HG03175 (cell line): Measurements from ENCODE around the gene SMARCE1.

Experiments
- ATAC-seq: cut with Tn5 transposase; IDR thresholded peaks from one replicate; pipeline ENCODE4 v1.9.1; 2021; ENCODE audit warnings: mild to moderate bottlenecking, moderate library complexity; ENCODE audit not compliant: unreplicated experiment

The SMARCE1 gene

DNA sequence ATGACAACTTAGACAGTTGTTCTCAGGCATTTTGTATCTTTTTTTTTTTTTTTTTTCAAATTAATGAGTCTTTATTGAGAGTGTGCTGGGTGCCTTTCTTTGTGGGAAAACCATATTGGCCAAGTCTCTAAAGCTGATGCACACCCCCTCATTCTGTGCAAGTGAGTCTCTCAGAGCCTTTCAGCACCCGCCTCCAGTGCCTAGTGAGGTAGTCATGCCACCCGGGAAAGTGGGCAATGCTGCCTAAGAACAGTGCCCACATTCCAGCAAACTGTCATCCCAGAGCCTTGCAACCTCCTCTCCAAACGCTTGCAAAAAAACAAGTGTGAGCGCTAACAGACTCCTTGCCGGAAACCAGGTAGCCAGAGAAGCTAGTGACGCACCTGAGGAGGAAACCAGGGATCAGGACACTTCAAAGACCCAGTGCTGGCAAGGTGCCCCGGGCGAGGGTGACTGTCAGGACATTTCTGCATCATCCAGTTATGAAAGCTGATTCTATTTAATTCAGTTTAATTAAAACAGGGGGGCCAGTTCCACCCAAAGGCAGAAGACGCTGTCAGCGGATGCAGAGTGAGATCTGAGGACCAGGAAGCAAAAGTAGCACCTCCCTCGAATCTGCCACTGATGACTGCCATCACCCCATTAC, 34.9 kb downstream of the SMARCE1 start:
- no peak for ATAC-seq

DNA sequence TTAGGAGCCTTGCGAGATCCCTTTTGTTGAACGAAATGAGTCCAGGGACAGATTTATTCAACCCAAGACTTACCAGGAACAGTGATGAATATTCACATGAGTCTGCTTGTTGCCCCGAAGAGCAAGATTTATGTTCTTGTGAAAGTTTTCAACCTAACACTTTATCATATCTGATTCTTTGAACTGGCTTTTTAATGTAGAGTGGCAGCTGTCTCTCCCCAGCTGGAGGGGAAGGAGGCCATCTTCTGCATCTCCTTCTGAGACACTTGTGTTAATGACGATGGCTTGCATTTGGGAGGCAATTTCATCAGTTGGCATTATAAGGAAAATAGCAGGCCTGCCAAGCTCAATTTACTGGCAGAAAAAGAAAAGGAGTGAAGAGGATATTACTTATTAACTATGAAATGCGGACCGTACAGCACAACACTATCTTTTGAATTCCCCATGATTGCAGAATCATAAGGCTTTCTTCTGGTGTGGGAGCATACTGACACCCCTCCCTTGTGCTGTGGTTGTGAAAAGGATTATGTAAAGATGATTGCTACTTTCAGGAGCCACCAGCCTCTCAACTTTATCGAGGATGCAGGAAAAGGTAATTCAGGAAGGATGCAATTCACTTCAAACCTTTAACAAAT, 35.7 kb downstream of the SMARCE1 start:
- no peak for ATAC-seq

DNA sequence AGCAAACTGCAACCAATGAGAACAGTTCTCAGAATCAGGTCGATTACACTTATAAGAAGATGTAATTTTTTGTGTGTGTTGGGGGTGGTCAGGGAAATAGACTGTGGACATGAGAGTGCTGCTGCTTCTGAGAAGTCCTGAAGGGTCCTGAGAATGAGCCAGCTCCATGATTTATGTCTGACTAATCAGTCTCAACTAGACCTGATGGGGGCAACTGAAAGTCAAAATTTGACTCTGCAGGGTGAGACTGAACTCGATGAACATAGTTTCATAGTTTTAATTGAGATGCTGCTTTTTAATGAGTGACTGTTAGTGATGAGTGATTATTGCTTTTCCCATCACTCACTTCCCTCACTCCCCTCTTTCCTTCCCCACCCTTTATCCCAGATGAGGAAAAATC, 37.3 kb downstream of the SMARCE1 start:
- no peak for ATAC-seq

DNA sequence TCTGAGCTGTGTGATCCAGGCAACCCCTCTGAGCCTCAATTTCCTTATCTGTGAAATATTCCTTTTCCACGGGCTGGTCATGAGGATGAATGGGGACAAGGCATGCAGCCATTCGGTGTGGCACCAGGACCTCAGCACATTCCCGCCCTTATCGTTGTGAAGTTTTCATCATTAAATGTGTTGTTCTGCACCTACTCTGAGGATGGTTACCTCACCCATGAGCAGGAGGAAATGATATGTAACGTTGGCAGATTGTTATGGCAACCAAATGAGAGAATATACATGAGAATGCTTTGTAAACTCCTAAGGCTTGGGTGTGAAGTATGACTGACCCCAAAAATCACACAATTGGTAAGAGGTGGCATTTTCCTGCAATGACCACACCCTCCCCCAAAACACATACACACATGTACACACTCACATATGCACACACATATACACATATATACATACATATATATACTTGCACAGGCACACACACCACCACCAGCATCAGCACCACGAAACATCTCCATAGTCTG, 39.5 kb downstream of the SMARCE1 start:
- ATAC-seq: no peak

DNA sequence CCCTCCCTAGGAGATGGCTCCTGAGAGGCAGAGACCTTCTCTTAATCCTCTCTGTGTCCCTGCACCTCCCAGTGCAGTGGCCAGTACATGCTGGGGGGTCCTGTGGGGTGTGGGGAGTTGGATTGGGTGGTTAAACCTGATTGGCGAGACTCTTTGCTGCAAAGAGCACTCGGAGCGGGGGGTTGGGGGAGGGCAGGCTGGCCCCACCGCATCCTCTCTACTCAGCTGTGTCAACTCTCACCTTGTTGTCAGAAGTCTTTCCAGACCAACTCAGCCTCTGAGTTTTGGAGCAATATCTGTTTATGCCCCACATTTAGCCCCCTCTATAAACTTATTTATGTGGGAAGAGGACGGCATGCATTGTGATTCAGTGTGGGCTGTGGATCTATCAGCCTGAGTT, 40.0 kb downstream of the SMARCE1 start:
- ATAC-seq: no peak

DNA sequence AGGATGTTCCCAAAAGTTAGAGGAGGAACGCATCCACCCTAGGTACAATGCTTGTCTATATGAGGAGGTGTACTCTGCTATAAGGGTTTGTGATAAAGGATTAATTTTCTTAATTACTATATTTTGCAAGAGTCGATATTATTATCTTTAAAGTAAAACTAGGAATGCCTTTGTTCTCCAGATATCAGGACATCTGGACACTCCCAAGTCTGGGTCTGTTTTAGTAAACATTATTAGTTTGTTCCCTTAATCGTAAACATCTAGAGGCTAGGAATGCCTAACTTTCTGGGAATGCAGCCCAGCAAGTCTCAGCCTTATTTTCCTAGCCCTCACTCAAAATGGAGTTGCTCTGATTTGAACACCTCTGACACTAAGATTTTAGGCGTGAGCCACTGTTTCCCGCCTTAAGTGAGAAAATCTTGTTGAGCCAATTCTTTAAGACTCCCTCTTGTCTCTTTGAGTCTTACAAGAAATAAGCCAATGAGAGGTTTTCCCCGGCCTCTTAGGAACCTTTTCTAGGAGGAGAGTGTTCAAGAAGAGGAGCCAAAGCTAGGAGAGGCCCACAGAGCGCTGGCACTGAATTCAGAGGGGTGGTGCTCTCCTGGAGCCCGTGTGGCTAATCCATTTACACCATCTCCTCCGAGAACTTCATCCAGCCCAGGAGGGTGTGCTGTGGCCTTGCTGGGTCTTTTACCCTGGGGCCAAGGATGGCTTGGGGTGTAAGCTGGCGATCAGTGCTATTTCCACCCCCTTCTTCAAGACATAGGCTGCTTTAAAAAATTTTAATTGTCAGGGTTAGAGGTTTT, 40.9 kb downstream of the SMARCE1 start:
- no peak for ATAC-seq

DNA sequence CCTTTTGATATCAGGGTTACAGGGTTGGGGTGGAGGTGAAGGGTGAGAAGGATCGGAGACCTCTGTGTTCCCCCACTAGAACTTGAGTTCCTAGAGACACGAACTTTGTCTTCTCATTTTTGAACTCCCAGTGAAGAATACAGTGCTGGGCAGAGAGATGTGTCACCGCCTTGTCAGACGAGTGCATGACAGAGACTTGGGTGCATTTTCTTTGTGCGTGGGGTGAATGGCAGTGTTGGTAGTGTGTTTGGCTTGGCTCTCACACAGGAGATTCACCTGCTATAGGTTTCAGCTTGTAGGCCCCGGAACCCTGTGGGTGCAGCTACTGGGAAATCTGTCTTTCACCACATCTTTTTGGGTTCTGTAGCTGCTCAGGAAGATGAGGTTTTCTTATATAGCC, 42.3 kb downstream of the SMARCE1 start:
- no peak for ATAC-seq

DNA sequence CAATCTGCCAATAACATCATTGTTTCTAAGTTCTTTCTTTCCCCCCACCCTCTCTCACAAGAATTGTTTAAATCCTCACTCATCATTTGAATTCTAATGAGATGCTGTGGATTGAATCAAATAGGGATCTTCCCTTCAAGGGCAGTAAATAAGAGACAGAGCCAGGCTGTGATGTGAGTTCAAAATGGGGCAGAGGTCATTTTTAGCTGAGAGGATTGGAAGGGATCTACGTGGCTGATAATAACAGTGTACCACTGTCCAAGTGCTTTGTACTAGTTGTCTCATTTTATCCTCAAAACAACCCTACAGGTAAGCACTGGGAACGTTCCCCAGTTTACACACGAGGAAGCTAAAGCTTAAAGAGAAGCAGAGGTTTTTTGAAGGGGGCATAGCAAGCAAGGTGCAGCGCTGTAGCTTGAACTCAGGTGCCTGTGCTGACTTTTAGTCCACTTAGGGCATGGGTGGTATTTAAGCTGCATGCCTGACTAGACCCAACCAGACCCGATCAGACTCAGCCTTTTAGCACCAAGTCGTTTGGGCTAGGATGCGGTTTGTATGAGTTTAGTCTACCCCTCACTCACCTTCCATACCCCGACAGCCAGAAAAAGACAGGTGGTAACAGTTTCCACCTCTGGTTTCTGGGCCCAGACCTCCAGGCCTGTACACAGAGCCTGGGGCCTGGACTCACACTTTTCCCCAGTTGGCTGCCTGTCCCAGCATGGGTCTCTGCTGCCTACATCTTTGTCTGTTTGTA, 43.1 kb downstream of the SMARCE1 start:
- ATAC-seq: no peak

DNA sequence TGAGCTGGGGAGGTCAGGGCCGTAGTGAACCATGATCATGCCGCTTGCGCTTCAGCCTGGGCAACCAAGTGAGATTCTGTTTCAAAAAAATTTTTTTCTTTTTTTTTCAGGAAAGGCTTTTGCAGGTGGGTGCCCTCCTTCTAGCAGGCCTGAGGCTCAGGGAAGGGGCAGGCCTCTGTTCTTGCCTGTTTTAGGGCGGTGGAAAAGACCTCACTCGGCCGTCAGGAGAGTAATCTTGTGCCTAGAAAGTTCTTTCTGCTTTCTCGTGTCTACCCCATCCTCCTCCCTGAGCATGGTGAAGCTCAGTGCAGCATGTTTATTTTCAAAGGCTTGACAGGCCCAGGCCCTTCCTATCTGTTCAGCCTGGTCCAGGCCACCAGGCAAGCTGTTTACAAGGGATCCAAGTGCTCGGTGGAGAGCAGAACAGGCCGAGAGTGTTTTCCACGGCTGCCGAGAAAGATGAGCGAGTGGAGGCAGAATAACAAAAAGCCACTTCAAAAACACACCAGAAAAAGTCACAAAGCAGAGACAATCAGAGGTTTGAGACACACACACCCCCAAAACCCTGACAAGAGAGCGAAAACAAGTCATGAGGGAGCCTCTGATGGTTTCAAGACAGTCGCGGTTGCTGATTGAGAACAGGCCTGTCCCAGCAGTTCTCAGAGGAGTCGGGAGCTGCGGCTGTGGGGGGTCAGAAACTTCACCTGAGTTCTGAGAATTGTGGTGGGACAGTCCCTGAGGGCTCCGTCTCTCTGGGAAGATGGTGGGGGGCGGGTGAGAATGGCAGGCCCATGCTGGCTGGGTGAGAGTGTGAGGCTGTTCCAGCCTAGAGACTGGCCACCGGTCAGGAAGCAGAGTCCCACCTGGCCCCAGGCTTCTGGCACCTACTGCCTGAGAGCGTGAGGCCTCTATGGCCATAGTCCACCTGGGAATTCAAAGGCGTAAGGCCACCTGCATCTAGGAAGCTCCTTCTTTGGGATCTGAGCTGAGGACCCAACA, 44.9 kb downstream of the SMARCE1 start:
- ATAC-seq: no peak

DNA sequence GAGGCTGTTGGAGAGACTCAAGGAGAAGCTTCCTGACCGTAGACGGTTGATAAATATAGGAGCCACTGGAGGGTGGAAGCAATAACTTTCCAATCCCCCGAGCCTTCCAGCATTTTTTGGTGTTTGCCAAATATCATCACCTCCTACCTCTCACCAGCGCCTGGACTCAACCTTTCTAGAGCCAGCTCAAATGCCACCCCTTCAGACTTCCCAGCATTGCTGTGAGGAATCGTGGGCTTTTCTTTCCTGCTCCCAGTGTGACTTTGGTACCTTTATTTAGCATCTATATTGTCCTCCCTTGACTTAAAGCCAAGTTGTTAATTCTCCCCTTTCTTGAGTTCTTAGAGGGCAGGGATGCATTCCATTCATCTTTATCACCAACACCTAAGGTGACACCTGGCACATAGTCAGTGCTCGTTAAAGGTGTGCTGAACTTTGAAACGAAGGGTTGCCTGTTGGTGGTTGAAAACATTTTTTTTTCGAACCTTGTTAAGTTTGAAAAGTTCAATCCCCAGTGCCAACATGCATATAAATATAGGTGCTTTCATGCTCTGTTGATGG, 47.1 kb downstream of the SMARCE1 start:
- ATAC-seq: no peak

DNA sequence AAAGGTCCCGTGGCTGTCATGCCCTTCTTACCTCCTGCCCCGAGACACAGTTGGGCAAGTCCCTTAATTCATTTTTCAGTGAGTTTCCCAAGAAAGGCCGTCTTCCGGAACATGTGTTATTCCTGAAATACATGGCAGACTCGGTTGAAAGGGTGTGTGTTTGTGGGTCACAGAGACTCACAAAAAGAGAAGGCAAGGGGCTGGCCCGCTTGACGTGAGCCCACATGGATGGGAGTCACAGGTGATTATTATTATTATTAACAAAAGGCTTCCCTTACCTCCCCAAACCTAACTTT, 48.2 kb downstream of the SMARCE1 start:
- no peak for ATAC-seq

DNA sequence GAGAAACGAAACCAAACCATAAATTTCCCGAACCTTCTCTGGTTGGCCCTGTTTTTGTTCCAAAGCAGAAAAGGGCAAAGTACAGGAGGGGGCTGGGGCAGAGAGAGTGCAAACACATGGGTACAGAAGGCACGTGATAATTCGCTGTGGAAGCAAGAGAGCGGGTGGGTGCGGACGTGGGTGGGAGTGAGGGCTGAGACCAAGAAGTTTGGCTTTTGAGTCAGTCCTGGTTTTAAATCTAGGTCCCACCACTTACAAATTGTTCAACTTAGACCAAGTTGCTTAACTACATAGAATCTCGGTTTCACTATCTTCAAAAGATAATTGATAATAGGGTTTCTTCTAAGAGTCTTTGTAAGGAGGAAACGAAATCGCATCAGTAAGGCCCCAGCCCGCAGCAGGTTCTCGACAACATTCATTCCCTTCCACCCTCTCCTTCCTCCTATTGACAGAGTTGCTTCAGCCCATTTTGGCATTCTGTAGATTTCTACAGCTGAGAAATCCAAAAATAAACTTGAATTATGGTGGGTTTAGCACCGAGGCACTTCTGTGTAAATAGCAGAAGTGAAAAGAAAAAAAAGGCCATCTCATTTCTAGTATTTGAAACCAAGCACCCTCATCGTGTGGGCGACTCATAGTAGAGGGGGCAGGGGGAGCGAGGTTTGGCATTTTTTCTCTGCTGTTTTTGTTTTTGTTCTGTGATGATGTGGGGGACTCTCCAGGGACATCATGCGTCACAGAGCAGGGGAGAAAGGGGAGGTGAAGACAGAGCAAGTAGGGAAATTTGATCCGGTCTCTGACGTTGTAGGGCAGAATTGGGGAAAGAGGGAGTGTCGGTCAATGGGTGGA, 48.8 kb downstream of the SMARCE1 start:
- ATAC-seq: peak; percentile 67

DNA sequence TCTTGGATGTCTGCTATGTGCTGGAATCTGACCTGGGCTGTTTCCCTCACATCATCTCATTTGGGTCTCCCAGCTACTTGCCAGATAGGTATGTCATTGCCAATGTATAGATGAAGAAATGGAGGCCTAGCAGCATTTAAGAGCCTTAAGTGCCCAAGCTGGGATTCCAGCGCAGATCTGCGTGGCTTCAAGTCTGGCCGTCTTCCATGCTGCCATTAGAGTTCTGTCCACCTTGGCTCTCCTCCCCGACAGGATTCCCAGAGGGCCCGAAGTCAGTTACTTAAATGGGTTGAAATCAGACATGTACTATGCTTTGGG, 49.4 kb downstream of the SMARCE1 start:
- ATAC-seq: no peak

DNA sequence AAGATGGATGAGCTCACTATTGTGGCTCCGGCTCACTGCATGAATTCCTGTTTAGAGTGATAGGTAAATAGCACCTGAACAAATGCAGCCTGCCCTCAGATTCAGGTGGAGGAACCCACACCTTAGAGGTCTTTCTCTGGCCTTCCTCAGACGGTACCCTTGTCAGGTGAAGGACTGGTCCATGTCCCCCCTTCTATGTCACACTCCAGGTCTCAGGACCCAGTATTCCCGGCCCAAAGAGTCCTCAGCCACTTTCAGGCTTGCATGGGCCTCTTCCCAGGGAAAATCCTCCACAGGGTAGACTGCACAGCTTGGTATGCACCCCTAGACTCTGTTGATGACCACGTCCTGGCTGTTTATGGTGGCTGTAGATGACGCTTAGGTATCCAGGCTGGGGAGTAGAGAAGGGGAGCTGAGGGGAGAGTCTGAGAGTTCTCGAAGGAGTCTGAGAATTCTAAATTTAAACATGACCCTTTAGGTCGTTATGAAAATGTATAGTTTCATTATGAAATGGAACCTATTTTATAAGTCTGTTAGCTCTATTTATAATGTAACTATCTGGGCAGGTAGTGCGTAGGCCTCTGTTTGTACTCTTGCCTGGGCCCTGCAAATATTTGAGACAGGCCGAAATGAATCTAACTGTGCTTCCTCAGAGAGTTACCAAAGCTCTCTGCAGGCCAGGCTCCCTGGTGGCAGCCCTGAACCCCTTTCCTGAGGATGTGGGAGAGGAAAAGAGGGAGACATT, 49.9 kb downstream of the SMARCE1 start:
- ATAC-seq: no peak

DNA sequence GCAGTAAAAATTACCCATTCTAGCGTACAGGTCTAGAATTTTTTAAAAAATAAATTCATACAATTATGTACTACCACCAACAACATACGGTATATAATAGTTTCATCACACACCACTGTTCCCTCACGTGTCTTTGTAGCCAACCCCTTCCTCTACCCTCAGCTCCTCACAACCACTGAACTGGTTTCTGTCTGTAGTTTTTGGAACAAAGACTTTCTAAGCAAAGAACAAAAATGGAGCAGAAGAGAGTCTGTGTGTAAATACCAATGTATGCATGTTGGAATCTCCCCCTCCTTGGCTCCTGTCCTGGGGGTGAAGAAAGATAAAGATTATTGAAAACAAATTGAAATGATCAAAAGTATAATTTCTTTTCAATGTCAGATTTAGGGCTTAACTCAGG, 50.5 kb downstream of the SMARCE1 start:
- ATAC-seq: no peak

DNA sequence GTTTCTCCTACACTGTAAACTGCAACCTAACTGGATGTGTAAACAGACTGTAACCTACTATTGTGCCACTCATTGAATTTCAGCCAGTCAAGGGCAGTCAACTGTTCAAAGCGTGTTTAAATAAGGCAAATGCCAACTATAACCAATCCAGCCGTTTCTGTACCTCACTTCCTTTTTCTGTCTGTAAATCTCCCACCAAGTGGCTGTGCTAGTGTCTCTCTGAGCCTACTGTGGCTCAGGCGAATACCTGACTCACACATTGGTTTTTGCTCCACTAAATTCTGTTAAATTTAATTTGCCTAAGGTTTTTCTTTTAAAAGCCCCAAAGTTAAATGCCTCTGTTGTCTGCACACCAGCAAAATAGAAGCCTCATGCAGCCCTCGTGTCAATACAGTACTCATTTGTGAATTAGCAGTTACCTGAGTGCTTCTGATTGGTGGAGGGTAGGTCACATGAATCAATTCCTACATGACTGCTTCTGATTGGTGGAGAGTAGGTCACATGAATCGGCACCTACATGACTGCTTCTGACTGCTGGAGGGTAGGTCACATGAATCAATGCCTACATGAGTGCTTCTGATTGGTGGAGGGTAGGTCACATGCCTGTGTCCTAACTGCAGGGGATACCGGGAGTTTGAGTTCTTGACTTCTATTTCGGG, 51.2 kb downstream of the SMARCE1 start:
- no peak for ATAC-seq

DNA sequence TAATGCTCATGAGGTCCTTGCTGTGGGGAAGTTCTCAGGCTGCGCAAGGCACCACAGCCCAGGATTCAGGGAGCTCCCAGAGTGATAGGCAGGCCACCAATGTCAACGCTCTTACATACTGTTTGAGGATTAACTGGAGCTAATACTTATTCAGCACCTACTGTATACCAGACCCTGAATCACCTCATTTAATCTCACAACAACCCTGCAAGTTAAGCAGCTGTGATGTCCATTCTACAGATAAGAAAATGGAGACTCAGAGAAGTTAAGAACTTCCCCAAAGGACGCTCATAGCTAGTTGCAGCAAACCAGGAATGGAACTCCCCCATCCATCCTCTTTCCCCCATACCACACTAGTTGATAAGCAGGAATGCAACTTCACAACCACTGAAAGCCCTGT, 56.9 kb downstream of the SMARCE1 start:
- ATAC-seq: no peak

DNA sequence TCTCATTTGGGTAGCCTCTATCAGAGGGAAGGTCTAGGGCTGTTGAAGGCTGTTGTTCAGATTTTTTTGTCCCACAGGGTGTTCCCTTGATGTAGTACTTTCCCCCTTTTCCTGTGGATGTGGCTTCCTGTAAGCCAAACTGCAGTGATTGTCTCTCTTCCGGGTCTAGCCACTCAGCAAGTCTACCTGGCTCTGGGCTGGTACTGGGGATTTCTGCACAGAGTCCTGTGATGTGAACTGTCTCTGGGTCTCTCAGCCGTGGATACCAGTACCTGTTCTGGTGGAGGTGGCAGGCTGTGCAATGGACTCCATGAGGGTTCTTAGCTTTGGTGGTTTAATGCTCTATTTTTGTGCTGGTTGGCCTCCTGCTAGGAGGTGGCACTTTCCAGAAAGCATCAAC, 59.1 kb downstream of the SMARCE1 start:
- no peak for ATAC-seq
